ENCODE data around the gene CHN2.

CHN2 gene

GRCh38 chr7:29370531-29371314 is 176.1 kb downstream of the CHN2 start:
- no peak for DNase-seq

GRCh38 chr7:29371472-29371871 is 176.9 kb downstream of the CHN2 start:
- no peak for DNase-seq

- DNase-seq = no peak
Measured at GRCh38 chr7:29372351-29373090, 177.9 kb downstream of the CHN2 start.

GRCh38 chr7:29375641-29376562 is 181.3 kb downstream of the CHN2 start:
- DNase-seq = no peak

GRCh38 chr7:29377718-29378117 is 183.1 kb downstream of the CHN2 start:
- no peak for DNase-seq

GRCh38 chr7:29379551-29379950 is 185.0 kb downstream of the CHN2 start:
- DNase-seq = no peak

GRCh38 chr7:29381206-29382094 is 186.9 kb downstream of the CHN2 start:
- DNase-seq = no peak

- no peak for DNase-seq
Measured at GRCh38 chr7:29384277-29384676, 189.7 kb downstream of the CHN2 start.

- no peak for DNase-seq
Measured at GRCh38 chr7:29385214-29385814, 190.7 kb downstream of the CHN2 start.

GRCh38 chr7:29386196-29386765 is 191.7 kb downstream of the CHN2 start:
- no peak for DNase-seq

- no peak for DNase-seq
Measured at GRCh38 chr7:29391262-29391661, 196.7 kb downstream of the CHN2 start.

- no peak for DNase-seq
Measured at GRCh38 chr7:29394321-29394720, 199.7 kb downstream of the CHN2 start.

- no peak for DNase-seq
Measured at GRCh38 chr7:29396563-29396962, 202.0 kb downstream of the CHN2 start.

- no peak for DNase-seq
Measured at GRCh38 chr7:29397398-29397797, 202.8 kb downstream of the CHN2 start.

GRCh38 chr7:29398011-29398410 is 203.4 kb downstream of the CHN2 start:
- DNase-seq = no peak

GRCh38 chr7:29400437-29400836 is 205.9 kb downstream of the CHN2 start:
- DNase-seq = no peak

GRCh38 chr7:29401769-29402168 is 207.2 kb downstream of the CHN2 start:
- DNase-seq = no peak

GRCh38 chr7:29405891-29406290 is 211.3 kb downstream of the CHN2 start:
- DNase-seq = no peak

GRCh38 chr7:29406366-29406765 is 211.8 kb downstream of the CHN2 start:
- no peak for DNase-seq

- DNase-seq = peak; percentile 74
Measured at GRCh38 chr7:29408841-29409243, 214.3 kb downstream of the CHN2 start.

- DNase-seq = no peak
Measured at GRCh38 chr7:29410996-29411395, 216.4 kb downstream of the CHN2 start.
